ENCODE data around the gene LSG1.

DNA sequence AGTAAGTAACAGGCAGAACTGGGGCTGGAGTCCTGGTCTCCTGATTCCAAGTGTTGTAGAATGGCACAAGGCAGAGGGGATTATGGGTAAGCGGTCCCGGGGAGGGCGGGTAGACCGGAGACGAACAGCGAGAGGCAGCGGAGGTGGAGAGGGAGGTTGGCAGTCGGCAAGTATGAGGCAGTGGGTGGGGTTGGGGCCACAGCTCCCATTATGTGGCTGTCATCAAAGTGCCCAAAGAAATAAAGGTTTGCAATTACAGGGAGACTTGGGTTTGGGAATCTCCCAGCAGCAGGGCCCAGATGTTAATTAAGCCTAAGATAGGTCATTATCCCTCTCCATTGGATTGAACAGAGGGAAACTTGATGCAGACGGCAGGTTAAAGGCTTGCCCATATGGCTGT is 30.6 kb upstream of the LSG1 start:
- TF ChIP-seq, protein P1, sequence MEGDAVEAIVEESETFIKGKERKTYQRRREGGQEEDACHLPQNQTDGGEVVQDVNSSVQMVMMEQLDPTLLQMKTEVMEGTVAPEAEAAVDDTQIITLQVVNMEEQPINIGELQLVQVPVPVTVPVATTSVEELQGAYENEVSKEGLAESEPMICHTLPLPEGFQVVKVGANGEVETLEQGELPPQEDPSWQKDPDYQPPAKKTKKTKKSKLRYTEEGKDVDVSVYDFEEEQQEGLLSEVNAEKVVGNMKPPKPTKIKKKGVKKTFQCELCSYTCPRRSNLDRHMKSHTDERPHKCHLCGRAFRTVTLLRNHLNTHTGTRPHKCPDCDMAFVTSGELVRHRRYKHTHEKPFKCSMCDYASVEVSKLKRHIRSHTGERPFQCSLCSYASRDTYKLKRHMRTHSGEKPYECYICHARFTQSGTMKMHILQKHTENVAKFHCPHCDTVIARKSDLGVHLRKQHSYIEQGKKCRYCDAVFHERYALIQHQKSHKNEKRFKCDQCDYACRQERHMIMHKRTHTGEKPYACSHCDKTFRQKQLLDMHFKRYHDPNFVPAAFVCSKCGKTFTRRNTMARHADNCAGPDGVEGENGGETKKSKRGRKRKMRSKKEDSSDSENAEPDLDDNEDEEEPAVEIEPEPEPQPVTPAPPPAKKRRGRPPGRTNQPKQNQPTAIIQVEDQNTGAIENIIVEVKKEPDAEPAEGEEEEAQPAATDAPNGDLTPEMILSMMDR (IDR thresholded peaks at IDR 0.05), result no peak
- no peak for TF ChIP-seq POLR2A (IDR thresholded peaks at IDR 0.05)

Measured in adrenal gland (tissue), 5 donors.